B cell (primary cell): ENCODE measurements around the gene TMPO. TPM values are rescaled to one million over a fixed set of nuclear protein-coding genes. Genes with fewer than 3 reads are reported as not detected.

Source experiments
- ATAC-seq: fragments of 200-7000 bp; cut with Tn5 transposase; one replicate; pipeline ENCODE4 v1.10.0; 2021; ENCODE audit warnings: low read depth, mild to moderate bottlenecking, moderate number of reproducible peaks, moderate library complexity
- CTCF ChIA-PET: fragments of 350-600 bp; sonication (Branson Sonifier 250); formaldehyde crosslinking; loops from one replicate; lab custom pipeline; 2021; ENCODE audit warnings: antibody characterized with exemption, inconsistent platforms; lab: Charles Lee
- POLR2A ChIA-PET: fragments of 350-600 bp; sonication (Branson Sonifier 250); formaldehyde crosslinking; loops from one replicate; lab custom pipeline; 2021; ENCODE audit warnings: antibody characterized with exemption; lab: Charles Lee
- DNase-seq: peaks from one replicate; pipeline ENCODE4 v3.0.0; 2013
- H2AFZ ChIP-seq: 2 replicates; pipeline ENCODE4 v1.6.1; 2012; ENCODE audit warnings: mild to moderate bottlenecking, low read depth, low read length; ENCODE audit not compliant: insufficient read depth, poor library complexity, severe bottlenecking
- H3K27ac ChIP-seq, 2 donors: 1 replicate in 1 of 2; 2 replicates in 1 of 2; pipeline ENCODE4 v1.5.1; 2012 to 2013; ENCODE audit warnings: low read length in 2 of 2, mild to moderate bottlenecking in 2 of 2, moderate library complexity in 1 of 2
- H3K27me3 ChIP-seq, 4 experiments: fragments of 200-600 bp in 1 of 4; sonication (generic) in 1 of 4; replicated peaks in 1 of 4; 1 replicate in 2 of 4; 2 replicates in 2 of 4; pipeline versions ENCODE4 v1.6.1 to v1.7.0; 2013 to 2016; ENCODE audit warnings: low read length in 3 of 4, mild to moderate bottlenecking in 2 of 4, mixed read lengths in 1 of 4, moderate library complexity in 1 of 4; ENCODE audit not compliant: insufficient read depth in 4 of 4, control insufficient read depth in 3 of 4; ENCODE audit errors: control extremely low read depth in 1 of 4
- H3K36me3 ChIP-seq, 2 experiments: replicated peaks in 1 of 2; 1 replicate in 1 of 2; 2 replicates in 1 of 2; pipeline versions ENCODE4 v1.6.1 to v1.7.1; 2013; ENCODE audit warnings: low read length in 1 of 2; ENCODE audit not compliant: insufficient read depth in 2 of 2, control insufficient read depth in 1 of 2; ENCODE audit errors: control extremely low read depth in 1 of 2, extremely low read depth in 1 of 2
- H3K4me1 ChIP-seq, 2 donors: fragments of 200-600 bp in 1 of 2; sonication (generic) in 1 of 2; 1 replicate in 1 of 2; 2 replicates in 1 of 2; pipeline versions ENCODE4 v1.5.1 to v1.6.1; 2013 to 2017; ENCODE audit warnings: low read length in 2 of 2; ENCODE audit not compliant: control insufficient read depth in 2 of 2, insufficient read depth in 2 of 2
- H3K4me2 ChIP-seq: replicated peaks from 2 replicates; pipeline ENCODE3; 2012; ENCODE audit warnings: mild to moderate bottlenecking, low read depth, low read length; ENCODE audit not compliant: poor library complexity, severe bottlenecking
- H3K4me3 ChIP-seq, 5 experiments: fragments of 200-600 bp in 1 of 5; sonication (generic) in 1 of 5; 1 replicate in 3 of 5; 2 replicates in 2 of 5; pipeline versions ENCODE4 v1.5.1 to v1.7.0; 2011 to 2016; ENCODE audit warnings: low read length in 4 of 5, mild to moderate bottlenecking in 4 of 5, low read depth in 2 of 5, control low read depth in 1 of 5, moderate library complexity in 1 of 5; ENCODE audit not compliant: insufficient read depth in 1 of 5; ENCODE audit errors: control extremely low read depth in 1 of 5, extremely low read depth in 1 of 5
- H3K79me2 ChIP-seq: fragments of 200-600 bp; sonication (generic); one replicate; pipeline ENCODE4 v1.6.0; 2016; ENCODE audit warnings: low read length; ENCODE audit not compliant: control insufficient read depth, insufficient read depth
- H3K9ac ChIP-seq: fragments of 200-600 bp; sonication (generic); 2 replicates; pipeline ENCODE4 v1.6.1; 2017; ENCODE audit warnings: mild to moderate bottlenecking, low read length, moderate library complexity
- H3K9me3 ChIP-seq, 3 donors: one replicate each; pipeline versions ENCODE4 v1.6.1 to v1.7.1; 2013; ENCODE audit warnings: low read length in 2 of 3; ENCODE audit not compliant: control insufficient read depth in 2 of 3, insufficient read depth in 1 of 3; ENCODE audit errors: control extremely low read depth in 1 of 3
- H4K20me1 ChIP-seq: 2 replicates; pipeline ENCODE4 v1.6.0; 2012; ENCODE audit warnings: mild to moderate bottlenecking, low read length; ENCODE audit not compliant: insufficient read depth, control insufficient read depth, poor library complexity, severe bottlenecking
- H3K27ac Mint-ChIP-seq: one replicate; pipeline ENCODE4 v1.8.0; 2021; ENCODE audit warnings: mixed read lengths
- H3K27me3 Mint-ChIP-seq: one replicate; pipeline ENCODE4 v1.8.0; 2021; ENCODE audit warnings: mixed read lengths
- H3K4me1 Mint-ChIP-seq: one replicate; pipeline ENCODE4 v1.8.0; 2021; ENCODE audit warnings: mixed read lengths
- H3K4me3 Mint-ChIP-seq: one replicate; pipeline ENCODE4 v1.8.0; 2021; ENCODE audit warnings: mixed read lengths
- H3K9me3 Mint-ChIP-seq: one replicate; pipeline ENCODE4 v1.8.0; 2022; ENCODE audit warnings: mixed read lengths; ENCODE audit not compliant: insufficient read depth
- EZH2 ChIP-seq: IDR thresholded peaks from 2 replicates; pipeline ENCODE4 v1.6.1; 2012; ENCODE audit warnings: borderline replicate concordance, low read depth, mild to moderate bottlenecking, moderate library complexity, low read length; ENCODE audit not compliant: insufficient read depth, poor library complexity, severe bottlenecking
- WGBS: methylation state at CpG from one replicate; pipeline ENCODE4 v1.1.5; 2013; ENCODE audit warnings: missing lambda C conversion rate; ENCODE audit not compliant: insufficient coverage; 5-methylcytosine and 5-hydroxymethylcytosine counted together
- intact Hi-C: fragments of 100-400 bp; cut with micrococcal nuclease; formaldehyde crosslinking; loops from one replicate; pipeline ENCODE4 v1.10.0; 2022
- polyA plus RNA-seq: library from polyadenylated mRNA; depleted of rRNA; stranded (reverse); fragments of >200 nt; gene quantifications from 2 replicates; pipeline ENCODE4 v1.2.3, GENCODE V29; 2012
- total RNA-seq, 2 donors: library from RNA; stranded (reverse); fragments of 120-200 nt in 1 of 2; gene quantifications; 1 replicate in 1 of 2; 2 replicates in 1 of 2; pipeline versions ENCODE4 v1.2.3 to v1.2.4, GENCODE V29; 2013 to 2022
- TF ChIP-seq, protein P1 (sequence below): fragments of 200-600 bp; IDR thresholded peaks from one replicate; pipeline ENCODE4 v1.8.0; 2022; ENCODE audit warnings: antibody characterized with exemption, mild to moderate bottlenecking

The TMPO gene
- total and polyA plus RNA-seq, 2 donors (not counting 1 experiment from before 2014, with no cell fraction given): 41.8 to 187 TPM

DNA sequence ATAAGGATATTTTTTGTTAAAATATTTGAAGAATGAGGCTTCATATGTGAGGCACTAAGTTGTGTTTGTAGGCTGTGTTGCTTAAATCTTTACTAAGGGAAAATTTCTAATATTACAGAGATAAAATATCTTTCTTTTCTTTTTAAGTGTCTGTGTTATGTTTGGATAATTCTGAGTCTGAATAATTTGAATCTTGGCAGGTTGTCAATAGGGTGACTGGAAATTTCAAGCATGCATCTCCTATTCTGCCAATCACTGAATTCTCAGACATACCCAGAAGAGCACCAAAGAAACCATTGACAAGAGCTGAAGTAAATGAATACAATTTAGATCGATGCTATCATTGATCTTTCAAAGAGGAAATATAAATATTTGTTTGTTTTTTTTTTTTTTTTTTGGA is 29.4 kb downstream of the TMPO start:
- Histone ChIP-seq H3K27ac (no peak overlapping the region), H3K4me2 (no peak overlapping the region), H3K4me1 (no peaks in the 10 kb centered on the region), H3K4me3 (no peak overlapping the region), H3K79me2 (peaks cover 22% of the 10 kb centered on the region), H3K36me3 (peaks cover 11 to 52% of the 10 kb centered on the region in 2 experiments), H4K20me1 (peaks cover 12% of the 10 kb centered on the region), H3K27me3 (no peaks in the 10 kb centered on the region), H2AFZ (no peak overlapping the region), H3K9ac (no peak overlapping the region), H3K9me3 (no peaks in the 10 kb centered on the region)
- ChIA-PET CTCF (interaction anchor here (1.2 to 2.0 kb wide), 2 partner anchors 11 to 58 kb away, joined by 4 to 7 read pairs; no protein-coding TSS in a partner anchor), POLR2A (no interaction called here)
- H3K27me3 Mint-ChIP-seq: no peaks in the 10 kb centered on the region
- ATAC-seq: no peak
- H3K4me3 Mint-ChIP-seq: no peak overlapping the region
- H3K9me3 Mint-ChIP-seq: no peaks in the 10 kb centered on the region
- no peak for DNase-seq
- TF ChIP-seq, protein P1, sequence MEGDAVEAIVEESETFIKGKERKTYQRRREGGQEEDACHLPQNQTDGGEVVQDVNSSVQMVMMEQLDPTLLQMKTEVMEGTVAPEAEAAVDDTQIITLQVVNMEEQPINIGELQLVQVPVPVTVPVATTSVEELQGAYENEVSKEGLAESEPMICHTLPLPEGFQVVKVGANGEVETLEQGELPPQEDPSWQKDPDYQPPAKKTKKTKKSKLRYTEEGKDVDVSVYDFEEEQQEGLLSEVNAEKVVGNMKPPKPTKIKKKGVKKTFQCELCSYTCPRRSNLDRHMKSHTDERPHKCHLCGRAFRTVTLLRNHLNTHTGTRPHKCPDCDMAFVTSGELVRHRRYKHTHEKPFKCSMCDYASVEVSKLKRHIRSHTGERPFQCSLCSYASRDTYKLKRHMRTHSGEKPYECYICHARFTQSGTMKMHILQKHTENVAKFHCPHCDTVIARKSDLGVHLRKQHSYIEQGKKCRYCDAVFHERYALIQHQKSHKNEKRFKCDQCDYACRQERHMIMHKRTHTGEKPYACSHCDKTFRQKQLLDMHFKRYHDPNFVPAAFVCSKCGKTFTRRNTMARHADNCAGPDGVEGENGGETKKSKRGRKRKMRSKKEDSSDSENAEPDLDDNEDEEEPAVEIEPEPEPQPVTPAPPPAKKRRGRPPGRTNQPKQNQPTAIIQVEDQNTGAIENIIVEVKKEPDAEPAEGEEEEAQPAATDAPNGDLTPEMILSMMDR: no peak
- TF ChIP-seq EZH2: no peak
- WGBS: no CpG with 5 or more reads among the region's 1 CpG
- intact Hi-C loops: no loop called here
- no peaks in the 10 kb centered on the region for H3K4me1 Mint-ChIP-seq
- H3K27ac Mint-ChIP-seq: no peak overlapping the region

GRCh38 chr12:98549371-98550110 is 34.2 kb downstream of the TMPO start:
- H3K27me3 Mint-ChIP-seq: no peaks in the 10 kb centered on the region
- H3K27ac Mint-ChIP-seq: no peak overlapping the region
- no CpG with 5 or more reads among the region's 5 CpGs for WGBS
- H3K79me2 ChIP-seq: peaks cover 4% of the 10 kb centered on the region
- intact Hi-C loops: no loop called here
- no peak overlapping the region for H3K27ac ChIP-seq
- H3K4me3 ChIP-seq: no peak overlapping the region
- H4K20me1 ChIP-seq: peaks cover 4% of the 10 kb centered on the region
- no peaks in the 10 kb centered on the region for H3K27me3 ChIP-seq
- H3K4me3 Mint-ChIP-seq: no peak overlapping the region
- no peak for TF ChIP-seq EZH2
- TF ChIP-seq, protein P1: no peak
- H3K9me3 ChIP-seq: no peaks in the 10 kb centered on the region
- H3K4me1 ChIP-seq: no peaks in the 10 kb centered on the region
- DNase-seq (no peak), ATAC-seq (no peak)
- H3K4me2 ChIP-seq: no peak overlapping the region
- POLR2A ChIA-PET: interaction anchor here (0.6 kb wide), 1 partner anchor 93 kb away, joined by 5 read pairs; no protein-coding TSS in a partner anchor
- H3K4me1 Mint-ChIP-seq: no peaks in the 10 kb centered on the region
- H3K9me3 Mint-ChIP-seq: no peaks in the 10 kb centered on the region
- CTCF ChIA-PET: no interaction called here
- H3K36me3 ChIP-seq: peaks cover 10 to 39% of the 10 kb centered on the region in 2 experiments
- no peak overlapping the region for H2AFZ ChIP-seq
- H3K9ac ChIP-seq: no peak overlapping the region
